Measurements from ENCODE around the gene TRIM17.

DNA sequence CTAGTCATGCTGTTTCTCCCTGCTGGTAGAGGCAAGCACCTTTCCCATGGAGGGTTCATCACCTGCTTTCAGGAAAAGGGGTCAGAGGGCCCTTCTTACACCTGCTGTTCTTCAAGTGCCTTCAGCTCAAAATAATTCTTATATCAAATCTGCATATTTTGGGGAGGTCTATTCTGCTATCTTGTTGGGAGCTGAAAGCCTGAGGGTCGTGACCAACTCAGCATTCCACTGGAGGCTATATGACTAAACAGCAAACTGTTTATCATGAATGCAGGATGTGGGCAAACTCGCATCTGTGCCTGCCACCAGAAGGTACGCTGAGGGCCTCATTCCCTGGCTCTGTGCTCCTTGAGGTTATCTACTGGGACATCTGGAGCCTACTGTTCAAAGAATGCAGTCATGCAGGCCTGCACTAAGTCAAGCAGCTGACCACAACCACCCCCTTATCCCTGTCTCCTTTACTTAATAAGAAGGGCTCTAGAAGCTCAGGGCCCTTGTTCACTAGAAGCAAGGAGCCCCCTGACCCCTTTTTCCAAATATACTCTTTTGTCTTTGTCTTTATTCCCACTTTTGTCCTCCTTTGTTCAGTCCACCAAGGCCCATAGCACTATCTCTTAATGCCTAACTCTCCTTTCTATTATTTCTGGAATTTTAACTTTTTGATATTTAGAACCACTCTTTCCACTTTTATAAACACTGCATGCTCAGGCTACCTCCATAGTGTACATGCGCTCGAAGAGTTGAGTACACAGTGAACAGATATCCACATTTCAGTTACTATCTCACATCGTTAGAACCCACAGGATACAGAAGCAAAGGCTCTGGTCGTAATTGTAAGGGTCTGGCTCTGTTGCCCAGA, 4.5 kb upstream of the TRIM17 start:
- TF ChIP-seq YY1 (IDR thresholded peaks at IDR 0.05; ENCODE audit: insufficient read depth, insufficient read length): no peak
- TF ChIP-seq ZNF274 (IDR thresholded peaks at IDR 0.05; ENCODE audit: low read depth, low read length): no peak
- no peak for TF ChIP-seq SUZ12 (IDR thresholded peaks at IDR 0.05; ENCODE audit: extremely low read depth, insufficient read depth, insufficient read length)
